ENCODE data around the gene ABCA13.

DNA sequence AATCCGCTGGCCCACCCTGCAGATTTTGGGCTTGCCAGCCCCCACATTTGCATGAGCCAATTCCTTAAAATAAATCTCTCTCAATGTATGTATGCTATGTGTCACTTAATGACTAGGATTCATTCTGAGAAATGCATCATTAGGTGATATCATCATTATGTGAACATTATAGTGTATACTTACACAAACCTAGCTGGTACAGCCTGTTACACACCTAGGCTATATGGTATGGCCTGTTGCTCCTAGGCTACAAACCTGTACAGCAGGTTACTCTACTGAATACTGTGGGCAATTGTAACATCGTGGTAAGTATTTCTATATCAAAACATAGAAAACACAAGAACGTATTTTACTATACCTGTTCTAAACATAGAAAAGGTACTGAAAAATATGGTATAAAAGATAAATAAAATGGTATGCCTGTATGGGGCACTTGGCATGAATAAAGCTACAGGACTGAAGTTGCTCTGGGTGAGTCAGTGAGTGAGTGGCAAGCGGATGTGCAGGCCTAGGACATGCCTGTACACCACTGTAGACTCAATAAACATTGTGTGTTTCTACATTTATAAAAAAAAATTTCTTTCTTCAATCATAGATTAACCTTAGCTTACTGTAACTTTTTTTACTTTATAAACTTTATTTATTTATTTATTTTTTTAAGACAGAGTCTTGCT, 135.9 kb downstream of the ABCA13 start:
- no peak for TF ChIP-seq YY1 (IDR thresholded peaks at IDR 0.05; ENCODE audit: low read depth)
- TF ChIP-seq, protein P1, sequence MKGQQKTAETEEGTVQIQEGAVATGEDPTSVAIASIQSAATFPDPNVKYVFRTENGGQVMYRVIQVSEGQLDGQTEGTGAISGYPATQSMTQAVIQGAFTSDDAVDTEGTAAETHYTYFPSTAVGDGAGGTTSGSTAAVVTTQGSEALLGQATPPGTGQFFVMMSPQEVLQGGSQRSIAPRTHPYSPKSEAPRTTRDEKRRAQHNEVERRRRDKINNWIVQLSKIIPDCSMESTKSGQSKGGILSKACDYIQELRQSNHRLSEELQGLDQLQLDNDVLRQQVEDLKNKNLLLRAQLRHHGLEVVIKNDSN (IDR thresholded peaks at IDR 0.05): no peak
- TF ChIP-seq EGR1 (IDR thresholded peaks at IDR 0.05): no peak
- no peak for TF ChIP-seq CREB1 (IDR thresholded peaks at IDR 0.05; ENCODE audit: low read depth)
- no peak for TF ChIP-seq CEBPB (IDR thresholded peaks at IDR 0.05)
- no peak for TF ChIP-seq TAF1 (IDR thresholded peaks at IDR 0.05; ENCODE audit: low read depth)

Data from Ishikawa (cell line).